ENCODE measurements around the gene BRPF1.
A peak's percentile ranks its signal among the peaks of the same experiment; 100 is the strongest.

Gene BRPF1

DNA sequence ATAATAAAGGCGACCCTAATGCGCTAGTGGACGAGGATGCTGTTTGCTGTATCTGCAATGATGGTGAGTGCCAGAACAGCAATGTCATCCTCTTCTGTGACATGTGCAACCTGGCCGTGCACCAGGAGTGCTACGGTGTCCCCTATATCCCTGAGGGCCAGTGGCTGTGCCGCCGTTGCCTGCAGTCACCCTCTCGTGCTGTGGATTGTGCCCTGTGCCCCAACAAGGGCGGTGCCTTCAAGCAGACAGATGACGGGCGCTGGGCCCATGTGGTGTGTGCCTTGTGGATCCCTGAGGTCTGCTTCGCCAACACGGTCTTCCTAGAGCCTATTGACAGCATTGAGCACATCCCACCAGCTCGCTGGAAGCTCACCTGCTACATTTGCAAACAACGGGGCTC, 7.6 kb downstream of the BRPF1 start:
- no peak for DNase-seq

- no peak for DNase-seq
Measured at GRCh38 chr3:9742560-9742959, 11.0 kb downstream of the BRPF1 start.

DNA sequence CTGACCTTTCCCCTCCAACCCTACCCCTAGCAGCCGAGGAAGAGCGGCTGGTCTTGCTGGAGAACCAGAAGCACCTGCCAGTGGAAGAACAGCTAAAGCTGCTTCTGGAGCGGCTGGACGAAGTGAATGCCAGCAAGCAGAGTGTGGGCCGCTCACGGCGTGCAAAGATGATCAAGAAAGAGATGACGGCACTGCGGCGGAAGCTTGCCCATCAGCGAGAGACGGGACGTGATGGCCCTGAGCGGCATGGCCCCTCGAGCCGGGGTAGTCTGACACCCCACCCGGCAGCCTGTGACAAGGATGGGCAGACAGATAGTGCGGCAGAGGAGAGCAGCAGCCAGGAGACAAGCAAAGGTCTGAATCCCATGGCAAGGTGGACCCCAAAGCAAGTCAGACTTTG, 12.0 kb downstream of the BRPF1 start:
- DNase-seq = no peak

DNA sequence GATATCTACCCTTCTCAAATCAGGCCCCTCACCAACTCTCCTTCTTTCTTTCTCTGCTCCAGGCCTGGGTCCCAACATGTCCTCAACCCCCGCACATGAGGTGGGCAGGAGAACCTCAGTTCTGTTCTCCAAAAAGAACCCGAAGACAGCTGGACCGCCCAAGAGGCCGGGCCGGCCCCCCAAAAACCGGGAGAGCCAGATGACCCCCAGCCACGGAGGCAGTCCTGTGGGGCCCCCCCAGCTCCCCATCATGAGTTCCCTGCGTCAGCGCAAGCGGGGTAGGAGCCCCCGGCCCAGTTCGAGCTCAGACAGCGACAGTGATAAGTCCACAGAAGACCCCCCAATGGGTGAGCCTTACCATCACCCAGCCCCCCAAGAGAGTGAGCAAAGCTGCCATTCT, 12.6 kb downstream of the BRPF1 start:
- no peak for DNase-seq

DNA sequence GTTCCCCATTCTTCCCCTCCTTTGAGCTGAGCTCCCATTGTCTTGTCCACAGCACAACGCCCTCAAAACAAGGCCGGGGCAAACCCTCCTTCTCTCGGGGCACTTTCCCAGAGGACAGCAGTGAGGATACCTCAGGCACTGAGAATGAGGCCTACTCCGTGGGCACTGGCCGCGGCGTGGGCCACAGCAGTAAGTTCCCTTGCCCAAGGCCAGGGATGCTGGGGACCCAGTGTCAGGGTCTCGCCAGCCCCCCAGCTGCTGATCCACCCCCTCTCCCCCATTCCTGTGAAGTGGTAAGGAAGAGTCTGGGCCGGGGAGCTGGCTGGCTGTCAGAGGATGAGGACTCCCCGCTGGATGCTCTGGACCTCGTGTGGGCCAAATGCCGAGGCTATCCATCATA, 14.0 kb downstream of the BRPF1 start:
- no peak for DNase-seq

- DNase-seq = no peak
Measured at GRCh38 chr3:9746330-9746729, 14.8 kb downstream of the BRPF1 start.

DNA sequence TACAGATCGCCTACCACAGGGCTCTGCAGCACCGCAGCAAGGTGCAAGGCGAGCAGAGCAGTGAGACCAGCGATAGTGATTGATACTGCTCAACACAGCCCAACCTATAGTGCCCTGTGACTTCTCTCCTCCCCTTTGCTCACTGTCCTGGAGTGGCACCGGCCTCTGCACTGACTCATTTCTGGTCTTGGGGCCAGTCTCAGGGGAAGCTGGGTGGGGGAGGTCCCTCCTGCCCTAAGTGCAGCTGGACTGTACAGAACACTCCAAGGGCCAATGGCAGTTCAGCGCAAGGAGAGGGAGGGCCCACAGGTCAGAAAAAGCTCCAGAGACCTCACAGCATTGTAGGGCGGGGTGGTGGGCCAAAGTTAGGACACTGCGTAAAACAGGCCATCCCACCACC, 15.7 kb downstream of the BRPF1 start:
- DNase-seq = no peak

- DNase-seq = no peak
Measured at GRCh38 chr3:9748031-9748430, 16.5 kb downstream of the BRPF1 start.

DNA sequence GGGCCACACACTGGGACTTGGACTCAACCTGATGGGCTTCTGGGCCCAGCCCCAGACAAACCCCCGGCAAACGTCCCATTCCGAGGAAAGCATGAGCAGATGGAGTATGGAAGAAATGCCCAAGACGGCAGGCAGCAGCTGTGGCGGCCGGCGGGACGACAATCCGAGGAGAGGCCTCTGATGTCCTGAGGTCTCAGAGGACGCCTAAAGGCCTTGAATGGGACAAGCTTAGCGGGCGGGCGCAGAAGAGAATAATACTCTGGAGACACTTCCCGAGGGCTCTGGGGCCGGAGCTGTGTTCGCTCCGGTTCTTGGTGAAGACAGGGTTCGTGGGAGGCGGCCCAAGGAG, 17.7 kb downstream of the BRPF1 start:
- no peak for DNase-seq

DNA sequence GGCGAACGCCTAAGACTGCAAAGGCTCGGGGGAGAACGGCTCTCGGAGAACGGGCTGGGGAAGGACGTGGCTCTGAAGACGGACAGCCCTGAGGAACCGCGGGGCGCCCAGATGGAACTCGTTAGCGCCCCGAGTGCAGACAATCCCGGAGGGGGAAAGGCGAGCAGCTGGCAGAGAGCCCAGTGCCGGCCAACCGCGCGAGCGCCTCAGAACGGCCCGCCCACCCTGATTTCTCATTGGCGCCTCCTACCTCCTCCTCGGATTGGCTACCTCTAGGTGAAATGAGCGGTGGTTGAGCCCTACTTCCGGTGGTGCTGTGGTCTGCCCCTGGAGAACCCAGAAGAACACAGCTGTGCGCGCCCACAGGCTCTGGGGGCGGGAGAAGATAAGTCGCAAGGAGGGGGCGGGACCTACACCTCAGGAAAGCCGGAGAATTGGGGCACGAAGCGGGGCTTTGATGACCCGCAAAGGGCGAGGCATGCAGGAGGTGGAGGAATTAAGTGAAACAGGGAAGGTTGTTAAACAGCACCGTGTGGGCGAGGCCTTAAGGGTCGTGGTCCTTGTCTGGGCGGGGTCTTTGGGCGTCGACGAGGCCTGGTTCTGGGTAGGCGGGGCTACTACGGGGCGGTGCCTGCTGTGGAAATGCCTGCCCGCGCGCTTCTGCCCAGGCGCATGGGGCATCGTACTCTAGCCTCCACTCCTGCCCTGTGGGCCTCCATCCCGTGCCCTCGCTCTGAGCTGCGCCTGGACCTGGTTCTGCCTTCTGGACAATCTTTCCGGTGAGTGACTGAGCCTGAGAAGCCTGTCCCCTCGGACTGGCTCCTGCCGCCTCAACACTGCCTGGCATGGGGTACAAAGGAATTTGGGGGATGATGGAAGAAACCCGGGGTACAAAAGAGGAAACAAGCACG, 18.4 kb downstream of the BRPF1 start, which contains the start of gene OGG1:
Gene OGG1, plus strand, starts transcription at position 308 of the 911 bp plus-strand sequence. Its CDS starts 335 bp downstream, at position 643.
- DNase-seq = peak; percentile 97

GRCh38 chr3:9750556-9751411, 19.2 kb downstream of the BRPF1 start:
- DNase-seq = no peak

- no peak for DNase-seq
Measured at GRCh38 chr3:9754678-9755077, 23.1 kb downstream of the BRPF1 start.

GRCh38 chr3:9757427-9757826, 25.9 kb downstream of the BRPF1 start:
- DNase-seq = no peak

DNA sequence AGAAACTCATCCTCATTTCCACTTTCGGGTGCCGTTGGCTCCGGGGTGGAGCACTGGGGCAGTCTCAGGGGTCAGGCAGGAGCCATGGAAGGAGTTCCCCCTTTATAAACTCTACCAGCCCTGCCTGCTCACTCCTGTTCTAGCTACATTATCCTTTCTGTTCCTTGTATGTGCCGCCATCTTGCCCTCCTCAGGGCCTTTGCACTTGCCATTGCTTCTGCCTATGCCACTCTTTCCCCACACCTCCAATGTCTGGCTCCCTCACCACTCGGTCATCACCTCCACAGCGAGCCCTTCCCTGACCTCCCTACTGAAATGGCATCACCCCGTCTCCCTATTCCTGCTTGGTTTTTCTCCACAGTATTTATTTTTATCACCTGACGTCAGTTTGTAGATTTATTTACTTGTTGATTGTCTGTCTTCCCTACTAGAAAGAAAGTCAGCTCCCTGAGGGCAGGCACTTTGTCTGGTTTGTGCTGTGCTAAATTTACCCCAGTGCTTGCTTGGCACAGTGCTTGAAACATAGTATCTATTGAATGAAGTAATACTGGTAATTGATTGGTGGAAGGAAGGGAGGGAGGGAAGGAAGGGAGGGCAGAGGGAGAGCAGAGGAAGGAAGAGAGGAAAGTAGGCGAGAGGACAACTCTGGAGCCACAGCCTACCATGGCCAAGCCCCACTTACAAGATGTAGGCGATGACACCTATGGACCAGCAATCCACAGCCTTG, 29.4 kb downstream of the BRPF1 start:
- DNase-seq = no peak

GRCh38 chr3:9761919-9762318, 30.4 kb downstream of the BRPF1 start:
- DNase-seq = no peak

DNA sequence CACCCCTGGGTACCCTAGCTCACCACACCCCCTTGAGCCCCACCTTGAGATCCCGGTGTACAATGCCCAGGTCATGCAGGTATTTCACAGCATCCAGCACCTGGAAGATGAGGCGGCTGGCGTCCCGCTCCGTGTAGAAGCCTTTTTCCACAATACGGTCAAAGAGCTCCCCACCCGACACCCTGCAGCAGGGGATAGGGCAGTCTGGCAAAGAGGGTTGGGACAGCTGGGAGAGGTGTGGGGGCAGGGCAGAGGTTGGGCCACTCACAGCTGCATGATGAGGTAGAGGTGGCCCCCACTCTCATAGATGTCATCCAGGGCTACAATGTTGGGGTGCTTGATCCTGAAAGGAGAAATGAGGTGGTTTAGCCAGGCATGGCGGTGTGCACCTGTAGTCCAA, 31.3 kb downstream of the BRPF1 start:
- DNase-seq = no peak

GRCh38 chr3:9765865-9766264, 34.3 kb downstream of the BRPF1 start:
- no peak for DNase-seq

GRCh38 chr3:9767418-9767817, 35.9 kb downstream of the BRPF1 start:
- no peak for DNase-seq

DNA sequence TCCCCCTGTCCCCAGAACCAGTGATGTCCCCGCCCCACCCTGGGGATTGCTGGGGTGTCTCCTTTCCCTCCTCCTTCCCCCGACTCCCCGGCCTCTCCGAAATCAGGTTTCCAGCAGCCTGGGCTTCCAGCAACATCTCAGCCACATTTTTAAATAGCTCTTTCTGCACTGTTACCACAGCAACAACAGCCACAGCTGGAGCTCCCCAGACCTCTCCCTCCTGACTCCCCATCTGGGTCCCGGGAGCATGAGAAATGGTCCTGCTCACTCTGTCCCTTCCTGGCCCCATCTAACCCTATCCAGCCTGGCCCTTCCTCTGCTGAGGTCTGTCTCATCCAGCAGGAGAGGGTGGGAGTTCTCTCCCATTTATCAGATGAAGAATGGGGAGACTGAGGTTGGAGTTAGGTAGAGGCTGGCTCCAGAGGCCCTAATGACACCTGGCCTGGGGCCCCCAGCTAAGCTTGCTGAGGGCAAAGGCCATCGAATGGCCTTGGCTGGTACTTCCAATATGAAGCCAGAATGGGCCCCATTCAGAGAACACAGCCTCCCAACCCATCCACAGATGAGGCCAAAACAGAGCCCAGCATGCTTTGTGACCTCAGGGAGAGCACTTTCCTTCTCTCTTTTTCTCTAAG, 36.7 kb downstream of the BRPF1 start:
- DNase-seq = no peak

- no peak for DNase-seq
Measured at GRCh38 chr3:9769012-9769411, 37.5 kb downstream of the BRPF1 start.

- peak; percentile 83 for DNase-seq
Measured at GRCh38 chr3:9769426-9770275, 38.1 kb downstream of the BRPF1 start, which contains the start of gene CAMK1. CAMK1 (minus strand) TSS chr3:9769947; CDS start chr3:9767749, 2,198 bp downstream.

All from activated CD4-positive, alpha-beta T cell treated with anti-CD3 and anti-CD28 coated beads for 48 hours (primary cell).